ENCODE measurements around the gene ARHGDIG. TPM values are rescaled to one million over a fixed set of nuclear protein-coding genes. Genes with fewer than 3 reads are reported as not detected.

The ARHGDIG gene
- under 1 TPM in 1 of 2 experiments, not detected in 1; 0.96 TPM for total RNA-seq
- polyA plus RNA-seq, result not detected

DNA sequence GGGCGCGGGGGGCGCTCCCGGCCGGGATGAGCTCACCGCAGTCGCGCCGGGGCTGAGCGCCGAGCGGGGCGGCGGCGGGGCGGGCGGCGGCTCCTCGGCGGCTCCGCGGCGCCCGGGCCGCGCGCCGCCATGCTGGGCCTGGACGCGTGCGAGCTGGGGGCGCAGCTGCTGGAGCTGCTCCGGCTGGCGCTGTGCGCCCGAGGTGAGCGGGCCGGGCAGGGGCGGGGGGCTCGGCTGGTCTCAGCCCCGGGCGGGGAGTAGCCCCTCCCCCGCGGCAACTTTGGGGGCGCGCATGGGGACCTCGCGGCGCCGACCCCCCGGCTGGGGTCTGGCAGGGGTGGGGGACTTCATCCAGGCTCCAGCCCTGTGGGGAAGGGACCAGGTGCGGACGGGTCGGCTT, at the start of gene ARHGDIG:
Gene ARHGDIG, plus strand, starts transcription at position 40 of the 400 bp plus-strand sequence. Its CDS starts 90 bp downstream, at position 130.
- no peaks in the 10 kb centered on the region for H3K36me3 ChIP-seq (ENCODE audit: insufficient read depth, low read length)
- POLR2A ChIA-PET (ENCODE audit: partially characterized antibody), result no interaction called here
- no peak for DNase-seq
- Mint-ChIP-seq H3K36me3 (no peaks in the 10 kb centered on the region), H3K27ac (no peak within 1 kb of the TSS), H3K4me3 (peak within 1 kb of the TSS in 2 of 8 donors; percentile 5 to 25), H3K9me3 (no peaks in the 10 kb centered on the region), H3K27me3 (peaks cover 4 to 7% of the 10 kb centered on the region in 2 donors), H3K4me1 (peaks cover 6 to 9% (median 8%) of the 10 kb centered on the region in 4 donors)
- H3K4me3 ChIP-seq (ENCODE audit: low read length in 2 of 2), result no peak within 1 kb of the TSS
- CTCF ChIA-PET (ENCODE audit: partially characterized antibody), result no interaction called here
- no peak within 1 kb of the TSS for H3K27ac ChIP-seq (ENCODE audit: low read depth, low read length)
- peaks cover 10% of the 10 kb centered on the region for H3K4me1 ChIP-seq (ENCODE audit: insufficient read depth, low read length)
- no peaks in the 10 kb centered on the region for H3K9me3 ChIP-seq (ENCODE audit: control insufficient read depth in 1 of 2, low read length in 2 of 2)
- no peaks in the 10 kb centered on the region for H3K27me3 ChIP-seq (ENCODE audit: insufficient read depth, low read length)
- intact Hi-C loops (cut with micrococcal nuclease), result no loop called here

DNA sequence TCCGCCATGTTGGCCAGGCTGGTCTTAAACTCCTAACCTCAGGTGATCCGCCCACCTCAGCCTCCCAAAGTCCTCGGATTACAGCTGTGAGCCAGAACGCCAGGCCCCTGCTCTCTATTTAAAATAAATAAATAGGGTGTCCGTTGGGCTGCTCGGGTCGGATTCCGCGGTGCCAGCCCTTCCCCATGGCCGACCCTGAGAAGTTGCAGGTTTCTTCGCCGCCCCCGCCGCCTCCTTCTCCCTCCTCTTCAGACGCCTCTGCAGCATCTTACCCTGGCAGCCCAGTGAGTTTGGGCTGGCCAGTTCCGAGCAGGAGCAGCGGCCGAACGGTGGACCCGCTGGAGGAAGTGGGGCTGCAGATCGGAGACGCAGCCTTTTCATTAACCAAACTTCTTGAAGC, 49.4 kb upstream of the ARHGDIG start:
- H3K27me3 Mint-ChIP-seq, result no peaks in the 10 kb centered on the region
- peaks cover 20 to 51% (median 41%) of the 10 kb centered on the region in 4 donors for H3K4me1 Mint-ChIP-seq
- no peaks in the 10 kb centered on the region for H3K9me3 ChIP-seq (ENCODE audit: control insufficient read depth in 1 of 2, low read length in 2 of 2)
- H3K36me3 ChIP-seq (ENCODE audit: insufficient read depth, low read length), result peaks cover 18% of the 10 kb centered on the region
- peak overlapping the region in 1 of 8 donors; percentile 46 for H3K4me3 Mint-ChIP-seq
- ChIA-PET CTCF (ENCODE audit: partially characterized antibody) (no interaction called here), POLR2A (ENCODE audit: partially characterized antibody) (no interaction called here)
- peaks cover 12 to 40% of the 10 kb centered on the region in 2 donors for H3K36me3 Mint-ChIP-seq
- no peaks in the 10 kb centered on the region for H3K27me3 ChIP-seq (ENCODE audit: insufficient read depth, low read length)
- no peak overlapping the region for H3K27ac ChIP-seq (ENCODE audit: low read depth, low read length)
- H3K27ac Mint-ChIP-seq, result peak overlapping the region in 2 of 7 donors; percentile 16 to 43
- no peak for DNase-seq
- peaks cover 29% of the 10 kb centered on the region for H3K4me1 ChIP-seq (ENCODE audit: insufficient read depth, low read length)
- intact Hi-C loops (cut with micrococcal nuclease), result loop anchor here (5.0 kb wide), 1 partner anchor 94 kb away; the partner anchor contains the start of gene NPRL3
- H3K4me3 ChIP-seq (ENCODE audit: low read length in 2 of 2), result no peak overlapping the region
- H3K9me3 Mint-ChIP-seq, result no peaks in the 10 kb centered on the region

- no peaks in the 10 kb centered on the region for H3K27me3 Mint-ChIP-seq
- CTCF ChIA-PET (ENCODE audit: partially characterized antibody), result interaction anchor here (0.6 to 2.6 kb wide), 16 partner anchors 8 to 148 kb away, joined by 3 to 18 read pairs (median 4); partner anchors contain the start of gene AXIN1
- DNase-seq, result peak; percentile 95 to 98 (median 96)
- intact Hi-C loops (cut with micrococcal nuclease), result loop anchor here (1.0 to 5.0 kb wide), 4 partner anchors 18 to 136 kb away; partner anchors contain the start of genes AXIN1, MRPL28 and NPRL3
- H3K27ac Mint-ChIP-seq, result peak within 1 kb of the TSS; percentile 99 to 100 (median 99)
- Histone ChIP-seq H3K27me3 (ENCODE audit: insufficient read depth, low read length) (no peaks in the 10 kb centered on the region), H3K9me3 (ENCODE audit: control insufficient read depth in 1 of 2, low read length in 2 of 2) (no peaks in the 10 kb centered on the region), H3K4me3 (ENCODE audit: low read length in 2 of 2) (peak within 1 kb of the TSS; percentile 69 to 91), H3K4me1 (ENCODE audit: insufficient read depth, low read length) (peaks cover 6% of the 10 kb centered on the region), H3K36me3 (ENCODE audit: insufficient read depth, low read length) (no peaks in the 10 kb centered on the region), H3K27ac (ENCODE audit: low read depth, low read length) (peak within 1 kb of the TSS; percentile 98)
- H3K4me1 Mint-ChIP-seq, result peaks cover 8 to 25% (median 16%) of the 10 kb centered on the region in 4 donors
- peak within 1 kb of the TSS; percentile 90 to 97 (median 96) for H3K4me3 Mint-ChIP-seq
- H3K9me3 Mint-ChIP-seq, result no peaks in the 10 kb centered on the region
- POLR2A ChIA-PET (ENCODE audit: partially characterized antibody), result interaction anchor here (0.6 to 2.3 kb wide), 17 partner anchors 8 to 196 kb away, joined by 3 to 21 read pairs (median 4); partner anchors contain the start of genes AXIN1, MRPL28, PGAP6 and POLR3K
- H3K36me3 Mint-ChIP-seq, result peaks cover 0 to 11% of the 10 kb centered on the region in 2 donors
Measured at GRCh38 chr16:234468-235305, 45.7 kb upstream of the ARHGDIG start, which contains the start of gene FAM234A. TSS of gene FAM234A (plus strand) at chr16:234821. CDS start at chr16:254414, 19,593 bp downstream.

GRCh38 chr16:239948-240277, 40.5 kb upstream of the ARHGDIG start:
- Histone ChIP-seq H3K27me3 (ENCODE audit: insufficient read depth, low read length) (no peaks in the 10 kb centered on the region), H3K36me3 (ENCODE audit: insufficient read depth, low read length) (no peaks in the 10 kb centered on the region), H3K4me3 (ENCODE audit: low read length in 2 of 2) (no peak overlapping the region), H3K4me1 (ENCODE audit: insufficient read depth, low read length) (peaks cover 6% of the 10 kb centered on the region), H3K9me3 (ENCODE audit: control insufficient read depth in 1 of 2, low read length in 2 of 2) (no peaks in the 10 kb centered on the region), H3K27ac (ENCODE audit: low read depth, low read length) (no peak overlapping the region)
- Mint-ChIP-seq H3K4me1 (peaks cover 12 to 28% (median 15%) of the 10 kb centered on the region in 4 donors), H3K27ac (peak overlapping the region in 4 of 7 donors; percentile 2 to 82 (median 38)), H3K4me3 (no peak overlapping the region), H3K27me3 (no peaks in the 10 kb centered on the region), H3K9me3 (no peaks in the 10 kb centered on the region), H3K36me3 (peaks cover 0 to 11% of the 10 kb centered on the region in 2 donors)
- CTCF ChIA-PET (ENCODE audit: partially characterized antibody), result interaction anchor here (1.0 kb wide), 1 partner anchor 122 kb away, joined by 3 read pairs; no protein-coding TSS in a partner anchor
- POLR2A ChIA-PET (ENCODE audit: partially characterized antibody), result no interaction called here
- intact Hi-C loops (cut with micrococcal nuclease), result no loop called here
- no peak for DNase-seq

DNA sequence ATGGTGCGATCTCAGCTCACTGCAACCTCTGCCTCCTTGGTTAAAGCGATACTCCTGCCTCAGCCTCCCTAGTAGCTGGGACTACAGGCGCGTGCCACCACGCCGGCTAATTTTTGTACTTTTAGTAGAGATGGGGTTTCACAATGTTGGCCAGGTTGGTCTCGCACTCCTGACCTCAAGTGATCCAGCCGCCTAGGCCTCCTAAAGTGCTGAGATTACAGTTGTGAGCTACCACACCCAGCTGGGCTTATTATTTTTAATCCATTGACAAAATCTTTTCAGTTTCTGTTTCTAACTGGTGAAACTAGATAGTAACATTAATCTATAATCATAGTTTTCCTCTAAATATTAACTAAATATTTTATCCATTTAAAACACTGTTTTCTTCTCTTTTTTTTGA, 39.8 kb upstream of the ARHGDIG start:
- no peaks in the 10 kb centered on the region for H3K36me3 ChIP-seq (ENCODE audit: insufficient read depth, low read length)
- CTCF ChIA-PET (ENCODE audit: partially characterized antibody), result no interaction called here
- DNase-seq, result no peak
- intact Hi-C loops (cut with micrococcal nuclease), result no loop called here
- no peaks in the 10 kb centered on the region for H3K9me3 Mint-ChIP-seq
- H3K36me3 Mint-ChIP-seq, result peaks cover 0 to 5% of the 10 kb centered on the region in 2 donors
- POLR2A ChIA-PET (ENCODE audit: partially characterized antibody), result no interaction called here
- H3K9me3 ChIP-seq (ENCODE audit: control insufficient read depth in 1 of 2, low read length in 2 of 2), result no peaks in the 10 kb centered on the region
- no peaks in the 10 kb centered on the region for H3K27me3 Mint-ChIP-seq
- peaks cover 7 to 25% (median 13%) of the 10 kb centered on the region in 4 donors for H3K4me1 Mint-ChIP-seq
- no peak overlapping the region for H3K4me3 Mint-ChIP-seq
- H3K27ac ChIP-seq (ENCODE audit: low read depth, low read length), result no peak overlapping the region
- peaks cover 4% of the 10 kb centered on the region for H3K4me1 ChIP-seq (ENCODE audit: insufficient read depth, low read length)
- no peak overlapping the region for H3K4me3 ChIP-seq (ENCODE audit: low read length in 2 of 2)
- H3K27ac Mint-ChIP-seq, result no peak overlapping the region
- H3K27me3 ChIP-seq (ENCODE audit: insufficient read depth, low read length), result no peaks in the 10 kb centered on the region

- H3K4me3 Mint-ChIP-seq, result peak overlapping the region in 1 of 8 donors; percentile 20
Measured at GRCh38 chr16:242281-242680, 38.1 kb upstream of the ARHGDIG start.

DNA sequence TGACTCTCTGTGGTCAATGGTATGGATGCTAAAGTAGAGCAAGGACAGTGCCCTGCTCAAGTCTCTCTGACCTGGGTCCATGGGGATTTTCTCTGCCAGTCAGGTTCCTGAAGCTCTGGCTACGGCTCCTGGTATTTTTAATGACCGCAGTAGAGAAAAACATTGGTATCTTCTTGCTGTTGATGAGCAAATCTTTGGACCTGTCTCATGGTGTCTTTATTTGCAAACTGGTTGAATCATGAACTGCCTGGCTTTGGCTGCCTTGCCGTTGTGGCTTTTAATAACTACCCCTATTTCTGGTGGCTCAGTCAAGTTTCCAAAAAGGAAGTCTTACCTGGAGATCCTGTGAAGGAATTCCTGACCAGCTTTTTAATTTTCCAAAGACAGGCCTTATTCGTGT, 37.0 kb upstream of the ARHGDIG start:
- POLR2A ChIA-PET (ENCODE audit: partially characterized antibody), result interaction anchor here (0.7 kb wide), 1 partner anchor 70 kb away, joined by 3 read pairs; no protein-coding TSS in a partner anchor
- Histone ChIP-seq H3K27ac (ENCODE audit: low read depth, low read length) (no peak overlapping the region), H3K4me3 (ENCODE audit: low read length in 2 of 2) (no peak overlapping the region), H3K27me3 (ENCODE audit: insufficient read depth, low read length) (no peaks in the 10 kb centered on the region), H3K4me1 (ENCODE audit: insufficient read depth, low read length) (no peaks in the 10 kb centered on the region), H3K9me3 (ENCODE audit: control insufficient read depth in 1 of 2, low read length in 2 of 2) (no peaks in the 10 kb centered on the region), H3K36me3 (ENCODE audit: insufficient read depth, low read length) (no peaks in the 10 kb centered on the region)
- intact Hi-C loops (cut with micrococcal nuclease), result no loop called here
- H3K27me3 Mint-ChIP-seq, result no peaks in the 10 kb centered on the region
- no peak overlapping the region for H3K4me3 Mint-ChIP-seq
- peaks cover 5 to 19% (median 13%) of the 10 kb centered on the region in 4 donors for H3K4me1 Mint-ChIP-seq
- no peaks in the 10 kb centered on the region for H3K9me3 Mint-ChIP-seq
- H3K27ac Mint-ChIP-seq, result peak overlapping the region in 2 of 7 donors; percentile 37 to 68
- H3K36me3 Mint-ChIP-seq, result peaks cover 0 to 4% of the 10 kb centered on the region in 2 donors
- DNase-seq, result no peak
- CTCF ChIA-PET (ENCODE audit: partially characterized antibody), result no interaction called here

More at GRCh38 chr16:242281-242680, 38.1 kb upstream of the ARHGDIG start:
- Mint-ChIP-seq H3K27ac (peak overlapping the region in 2 of 7 donors; percentile 47 to 53), H3K4me1 (peaks cover 5 to 20% (median 11%) of the 10 kb centered on the region in 4 donors), H3K36me3 (peaks cover 0 to 4% of the 10 kb centered on the region in 2 donors), H3K9me3 (no peaks in the 10 kb centered on the region), H3K27me3 (no peaks in the 10 kb centered on the region)
- ChIA-PET CTCF (ENCODE audit: partially characterized antibody) (no interaction called here), POLR2A (ENCODE audit: partially characterized antibody) (interaction anchor here (0.6 kb wide), 2 partner anchors 9 to 1066 kb away, joined by 3 read pairs; no protein-coding TSS in a partner anchor)
- Histone ChIP-seq H3K36me3 (ENCODE audit: insufficient read depth, low read length) (no peaks in the 10 kb centered on the region), H3K27ac (ENCODE audit: low read depth, low read length) (no peak overlapping the region), H3K9me3 (ENCODE audit: control insufficient read depth in 1 of 2, low read length in 2 of 2) (no peaks in the 10 kb centered on the region), H3K4me3 (ENCODE audit: low read length in 2 of 2) (no peak overlapping the region), H3K4me1 (ENCODE audit: insufficient read depth, low read length) (no peaks in the 10 kb centered on the region), H3K27me3 (ENCODE audit: insufficient read depth, low read length) (no peaks in the 10 kb centered on the region)
- intact Hi-C loops (cut with micrococcal nuclease), result no loop called here
- DNase-seq, result no peak

Data from CD4-positive, alpha-beta memory T cell (primary cell).